Mammary epithelial cell (primary cell): ENCODE data around the gene VIPR1.

ENCODE experiments used
- EZH2 ChIP-seq: IDR thresholded peaks from 2 replicates; pipeline ENCODE4 v1.6.1; 2012; ENCODE audit warnings: low read length, inconsistent platforms, borderline replicate concordance
- TF ChIP-seq, protein P1 (sequence below), 2 donors: IDR thresholded peaks in 1 of 2; conservative IDR thresholded peaks in 1 of 2; 2 replicates each; pipeline ENCODE4 v1.5.1; 2011 to 2012; ENCODE audit warnings: inconsistent platforms in 2 of 2, low read length in 2 of 2, mild to moderate bottlenecking in 2 of 2, control low read depth in 1 of 2, low read depth in 1 of 2; ENCODE audit not compliant: insufficient read depth in 1 of 2; ENCODE audit errors: extremely low read depth in 1 of 2

DNA sequence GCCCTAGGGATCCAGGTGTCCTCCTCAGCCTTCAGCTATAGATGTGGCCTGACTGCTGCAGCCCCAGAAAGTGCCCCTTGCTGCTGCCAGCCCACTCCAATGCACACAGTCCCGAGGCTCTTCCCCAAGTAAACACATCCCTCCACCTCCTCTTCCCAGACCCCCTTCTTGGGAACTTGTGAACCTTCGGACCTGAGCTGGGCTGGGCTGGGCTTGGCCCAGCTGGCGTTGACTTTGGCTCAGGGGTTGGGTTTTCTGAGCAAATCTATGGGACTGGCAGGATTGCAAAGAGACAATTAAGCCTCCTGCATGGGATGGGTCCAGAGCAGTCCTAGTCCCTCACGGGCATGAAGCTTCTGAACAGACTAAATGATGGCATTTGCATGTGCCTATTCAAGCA lies 14.7 kb downstream of the VIPR1 start:
- TF ChIP-seq, protein P1, sequence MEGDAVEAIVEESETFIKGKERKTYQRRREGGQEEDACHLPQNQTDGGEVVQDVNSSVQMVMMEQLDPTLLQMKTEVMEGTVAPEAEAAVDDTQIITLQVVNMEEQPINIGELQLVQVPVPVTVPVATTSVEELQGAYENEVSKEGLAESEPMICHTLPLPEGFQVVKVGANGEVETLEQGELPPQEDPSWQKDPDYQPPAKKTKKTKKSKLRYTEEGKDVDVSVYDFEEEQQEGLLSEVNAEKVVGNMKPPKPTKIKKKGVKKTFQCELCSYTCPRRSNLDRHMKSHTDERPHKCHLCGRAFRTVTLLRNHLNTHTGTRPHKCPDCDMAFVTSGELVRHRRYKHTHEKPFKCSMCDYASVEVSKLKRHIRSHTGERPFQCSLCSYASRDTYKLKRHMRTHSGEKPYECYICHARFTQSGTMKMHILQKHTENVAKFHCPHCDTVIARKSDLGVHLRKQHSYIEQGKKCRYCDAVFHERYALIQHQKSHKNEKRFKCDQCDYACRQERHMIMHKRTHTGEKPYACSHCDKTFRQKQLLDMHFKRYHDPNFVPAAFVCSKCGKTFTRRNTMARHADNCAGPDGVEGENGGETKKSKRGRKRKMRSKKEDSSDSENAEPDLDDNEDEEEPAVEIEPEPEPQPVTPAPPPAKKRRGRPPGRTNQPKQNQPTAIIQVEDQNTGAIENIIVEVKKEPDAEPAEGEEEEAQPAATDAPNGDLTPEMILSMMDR (conservative IDR thresholded peaks at IDR 0.05 in 1 of 2, IDR thresholded peaks at IDR 0.05 in 1 of 2; ENCODE audit: extremely low read depth in 1 of 2, insufficient read depth in 1 of 2, low read depth in 1 of 2, low read length in 2 of 2), result no peak
- TF ChIP-seq EZH2, result no peak
